Fibroblast of gingiva (primary cell): ENCODE results near the gene ZSCAN16.
"Not testable (repeated sequence)": the region's sequence is repeated elsewhere in the genome, so short reads cannot be mapped to it uniquely, and the experiment has no call there.

ENCODE experiments used
- DNase-seq: peaks from one replicate; pipeline ENCODE4 v3.0.0-alpha.2; 2011; ENCODE audit warnings: low read depth

Gene ZSCAN16

GRCh38 chr6:28124350-28124970 lies at the start of gene ZSCAN16:
ZSCAN16 (plus strand) TSS chr6:28124609; CDS start chr6:28125444, 835 bp downstream.
- peak; percentile 80 for DNase-seq

DNA sequence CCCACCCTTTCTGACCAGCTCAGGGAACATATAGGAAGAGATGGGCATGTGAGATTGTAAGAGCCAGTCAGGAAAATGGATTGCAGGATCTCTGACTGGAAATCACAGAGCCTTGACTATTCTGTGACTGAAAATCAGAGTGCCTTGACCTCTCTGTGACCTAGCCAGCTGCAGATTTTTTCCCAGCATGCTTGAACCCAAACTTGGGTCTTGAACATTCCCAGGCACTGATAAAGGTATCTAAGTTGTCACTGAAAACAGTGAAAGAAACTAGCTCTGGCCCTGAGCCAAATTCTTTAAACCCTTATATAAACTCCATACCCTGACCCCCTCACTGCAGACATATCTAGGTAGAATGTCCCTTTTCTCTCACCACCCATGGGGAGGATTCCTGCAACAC lies 46.4 kb upstream of the ZSCAN16 start:
- DNase-seq = no peak

DNA sequence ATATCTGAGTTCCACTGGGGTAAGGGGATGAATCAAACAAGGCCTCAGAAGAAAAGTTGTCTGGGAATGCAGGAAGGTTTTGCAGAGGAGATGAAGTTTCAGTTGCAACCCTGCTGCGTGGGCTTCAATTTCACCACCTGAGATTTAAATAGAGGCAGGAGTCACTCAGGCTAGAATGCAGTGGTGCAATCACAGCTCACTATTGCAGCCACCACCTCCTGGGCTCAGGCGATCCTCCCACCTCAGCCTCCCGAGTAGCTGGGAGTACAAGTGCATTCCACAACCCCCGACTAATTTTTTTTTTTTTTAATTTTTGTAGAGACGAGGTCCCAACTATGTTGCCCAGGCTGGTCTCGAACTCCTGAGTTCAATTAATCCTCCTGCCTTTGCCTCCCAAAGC lies 45.6 kb upstream of the ZSCAN16 start:
- no peak for DNase-seq

DNA sequence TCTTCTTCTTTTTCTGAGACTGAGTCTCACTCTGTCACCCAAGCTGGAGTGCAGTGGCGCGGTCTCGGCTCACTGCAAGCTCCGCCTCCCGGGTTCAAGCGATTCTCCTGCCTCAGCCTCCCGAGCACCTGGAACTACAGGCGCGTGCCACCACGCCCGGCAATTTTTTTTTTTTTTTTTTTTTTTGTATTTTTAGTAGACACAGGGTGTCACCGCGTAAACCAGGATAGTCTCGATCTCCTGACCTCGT lies 44.1 kb upstream of the ZSCAN16 start, which contains the start of gene ZNF165:
Gene ZNF165 (plus strand): TSS at position 188 of the 250 bp plus-strand sequence. CDS start 4,913 bp downstream, outside the sequence.
- not testable (repeated sequence) for DNase-seq

DNA sequence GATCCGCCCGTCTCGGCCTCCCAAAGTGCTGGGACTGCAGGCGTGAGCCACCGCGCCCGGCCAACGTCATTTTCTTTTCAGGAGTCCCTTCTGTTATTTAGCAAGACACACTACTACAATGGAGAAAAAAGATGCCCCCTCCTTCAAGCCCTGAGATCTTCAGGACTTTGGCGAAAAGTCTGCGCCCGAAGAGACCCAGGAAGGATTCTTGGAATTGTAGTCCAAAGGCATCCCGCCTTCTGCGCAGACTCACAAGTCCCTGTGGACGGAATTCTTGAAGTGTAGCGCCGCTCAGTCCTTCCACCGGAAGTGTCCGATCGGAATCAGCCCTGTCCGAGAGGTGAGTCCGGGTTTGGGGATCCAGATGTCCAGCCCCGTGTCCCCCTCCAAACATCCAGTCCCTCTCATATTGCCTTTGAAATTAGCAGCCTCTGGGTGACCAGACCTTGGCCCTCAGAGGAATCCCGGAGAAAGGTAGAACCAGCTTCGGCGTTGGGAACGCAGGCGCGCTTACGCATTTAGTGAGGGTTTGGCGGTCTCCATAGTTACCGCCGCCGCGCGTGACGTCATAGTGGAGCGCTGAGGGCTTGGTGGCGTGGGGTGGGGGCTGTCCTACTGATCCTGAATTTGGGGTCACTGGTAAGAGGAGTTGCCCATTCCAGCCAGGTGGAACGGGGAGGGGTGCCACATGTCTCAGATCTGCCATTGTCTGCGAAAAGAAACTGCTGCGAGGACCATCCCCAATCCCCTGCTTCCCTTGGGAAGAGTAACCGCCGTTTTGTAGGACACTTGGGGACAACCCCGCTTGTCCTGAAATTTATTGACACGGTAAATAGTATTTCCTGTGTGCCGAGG lies 43.6 kb upstream of the ZSCAN16 start:
- DNase-seq = peak; percentile 97

DNA sequence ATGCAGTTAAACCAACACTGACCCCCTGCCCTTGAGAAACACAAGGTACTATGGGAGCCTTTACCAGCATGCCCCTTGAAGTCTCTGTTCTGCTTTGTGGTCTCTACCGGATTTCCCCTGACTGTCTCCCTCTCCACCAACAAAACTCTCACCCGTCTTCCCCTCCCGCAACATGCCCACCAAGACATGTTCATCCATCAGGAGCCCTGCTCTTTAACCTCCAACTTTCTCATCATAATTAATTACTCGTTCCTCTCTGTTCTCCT lies 43.0 kb upstream of the ZSCAN16 start:
- no peak for DNase-seq

- no peak for DNase-seq
Measured at GRCh38 chr6:28082939-28083338, 41.5 kb upstream of the ZSCAN16 start.

DNA sequence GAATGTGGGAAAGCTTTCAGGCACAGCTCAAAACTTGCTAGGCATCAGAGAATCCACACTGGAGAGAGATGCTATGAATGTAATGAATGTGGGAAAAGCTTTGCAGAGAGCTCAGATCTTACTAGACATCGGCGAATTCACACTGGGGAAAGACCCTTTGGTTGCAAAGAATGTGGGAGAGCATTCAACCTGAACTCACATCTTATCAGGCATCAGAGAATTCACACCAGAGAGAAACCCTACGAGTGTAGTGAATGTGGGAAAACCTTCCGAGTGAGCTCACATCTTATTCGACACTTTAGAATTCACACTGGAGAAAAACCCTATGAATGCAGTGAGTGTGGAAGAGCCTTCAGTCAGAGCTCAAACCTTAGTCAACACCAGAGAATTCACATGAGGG lies 35.4 kb upstream of the ZSCAN16 start:
- DNase-seq = no peak

GRCh38 chr6:28090917-28091586 lies 33.4 kb upstream of the ZSCAN16 start:
- no peak for DNase-seq

DNA sequence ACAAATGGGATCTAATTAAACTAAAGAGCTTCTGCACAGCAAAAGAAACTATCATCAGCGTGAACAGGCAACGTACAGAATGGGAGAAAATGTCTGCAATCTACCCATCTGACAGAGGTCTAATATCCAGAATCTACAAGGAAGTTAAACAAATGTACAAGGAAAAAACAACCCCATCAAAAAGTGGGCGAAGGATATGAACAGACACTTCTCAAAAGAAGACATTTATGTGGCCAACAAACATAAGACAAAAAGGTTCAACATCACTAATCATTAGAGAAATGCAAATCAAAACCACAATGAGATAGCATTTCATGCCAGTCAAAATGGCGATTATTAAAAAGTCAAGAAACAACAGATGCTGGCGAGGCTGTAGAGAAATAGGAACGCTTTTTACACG lies 22.2 kb upstream of the ZSCAN16 start:
- not testable (repeated sequence) for DNase-seq

GRCh38 chr6:28102699-28103098 lies 21.7 kb upstream of the ZSCAN16 start:
- DNase-seq = not testable (repeated sequence)

DNA sequence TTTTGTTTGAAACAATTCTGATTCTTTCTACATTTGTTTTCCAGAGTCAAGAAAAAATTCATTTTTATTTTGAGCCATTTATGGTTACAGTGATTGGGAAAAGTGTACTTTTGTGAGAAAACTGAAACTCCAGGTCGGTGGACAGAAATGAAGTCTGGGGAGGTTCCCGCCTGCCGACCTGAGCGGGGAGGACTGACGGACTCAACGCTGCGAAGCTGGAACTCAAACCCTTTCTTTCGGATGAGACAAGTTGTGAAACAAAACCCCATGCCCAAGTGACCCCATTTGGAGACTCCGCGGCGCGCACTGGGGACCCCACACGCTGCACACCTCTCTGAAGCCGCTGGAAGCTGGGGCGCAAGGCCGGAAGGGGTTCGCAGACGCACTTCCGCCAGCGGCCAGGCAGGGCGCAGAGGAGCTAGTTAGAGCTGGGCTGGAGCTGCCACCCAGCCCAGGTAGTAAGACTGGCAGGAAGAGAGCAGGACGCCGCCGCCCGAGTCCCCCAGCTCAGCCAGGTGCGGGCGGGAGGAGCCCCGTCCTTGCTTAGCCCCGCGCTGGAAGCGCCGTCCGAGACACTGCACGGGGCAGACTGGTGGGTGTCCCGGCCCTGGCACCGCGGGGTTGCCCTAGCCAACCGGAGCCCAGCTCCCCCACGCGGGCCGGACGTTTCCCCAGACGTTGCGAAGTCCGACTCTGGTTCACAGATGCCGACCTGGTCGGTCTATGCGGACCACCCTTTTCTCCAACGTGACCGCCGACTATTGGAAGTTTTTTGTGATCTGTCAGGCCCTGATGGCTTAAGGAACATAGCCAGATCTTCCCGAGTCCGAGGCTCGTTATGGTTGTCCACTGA lies 19.8 kb upstream of the ZSCAN16 start:
- DNase-seq = peak; percentile 79

DNA sequence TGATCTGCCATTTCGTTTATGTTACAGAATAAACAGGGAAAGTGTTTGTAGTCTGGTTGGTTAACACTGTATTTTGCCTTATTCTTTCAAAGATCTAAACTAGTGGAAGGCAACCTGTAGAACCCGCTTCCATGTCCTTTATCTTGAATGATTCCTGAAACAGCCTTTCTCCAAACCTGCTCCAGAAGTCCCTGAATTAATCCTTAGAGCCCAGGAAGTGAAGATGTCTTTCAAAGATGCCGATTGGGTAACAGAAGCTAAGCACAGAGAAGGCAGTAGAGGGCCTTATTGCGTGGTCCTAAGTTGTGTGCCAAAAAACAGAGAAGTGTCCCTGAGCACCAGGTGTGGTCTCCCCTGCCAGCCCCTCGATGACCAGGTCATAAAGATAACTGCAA lies 19.2 kb upstream of the ZSCAN16 start:
- peak; percentile 4 for DNase-seq

DNA sequence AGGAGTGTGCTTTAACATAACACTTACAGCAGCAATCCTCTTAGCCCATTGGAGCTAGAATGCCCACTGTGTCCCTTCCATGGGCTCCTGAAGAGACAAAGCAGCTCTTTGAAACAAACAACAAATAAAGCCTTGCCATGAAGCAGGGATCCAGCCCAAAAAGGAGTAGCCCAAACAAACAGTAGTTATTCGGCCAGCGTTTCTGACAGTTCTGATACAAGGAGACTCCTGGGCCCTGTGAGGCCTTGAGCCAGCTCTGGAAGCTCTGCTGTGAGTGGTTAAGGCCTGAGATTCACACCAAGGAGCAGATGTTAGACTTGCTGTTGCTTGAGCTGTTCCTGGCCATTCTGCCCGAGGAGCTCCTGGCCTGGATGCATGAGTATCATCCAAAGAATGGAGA lies 16.9 kb upstream of the ZSCAN16 start:
- no peak for DNase-seq

DNA sequence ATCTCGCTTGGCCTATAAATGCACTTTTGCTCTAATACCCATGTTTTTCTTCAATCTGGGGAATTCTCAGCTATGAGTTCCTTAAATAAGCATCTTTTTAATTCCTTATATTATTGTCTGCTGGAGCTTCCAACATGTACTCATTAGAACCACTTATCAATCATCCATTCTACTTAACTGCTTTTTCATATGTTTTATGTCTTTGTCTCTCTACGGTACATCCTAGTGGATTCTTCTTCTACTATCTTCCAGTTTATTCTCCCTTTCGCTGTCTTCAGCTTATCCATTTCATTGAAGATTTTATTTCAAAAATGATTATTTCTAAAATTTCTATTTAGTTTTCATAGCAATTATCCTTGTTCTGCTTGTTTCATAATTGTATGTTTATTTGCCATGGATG lies 12.4 kb upstream of the ZSCAN16 start:
- no peak for DNase-seq

DNA sequence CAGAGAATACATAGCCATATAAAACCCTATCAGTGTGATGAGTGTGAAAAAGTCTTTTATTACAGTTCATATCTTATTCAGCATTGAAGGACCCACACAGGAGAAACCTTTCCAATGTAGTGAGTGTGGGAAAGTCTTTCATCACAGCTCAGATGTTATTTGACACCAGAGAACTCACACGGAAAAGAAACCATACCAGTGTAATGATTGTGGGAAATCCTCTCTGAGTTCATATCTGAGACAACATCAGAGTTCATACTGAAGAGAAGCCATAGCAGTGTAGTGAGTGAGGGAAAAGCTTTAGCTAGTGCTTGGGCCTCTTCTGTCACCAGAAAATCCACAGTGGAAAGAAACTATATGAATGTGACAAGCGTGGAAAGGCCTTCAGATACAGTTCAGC lies 8.6 kb upstream of the ZSCAN16 start:
- DNase-seq = no peak

DNA sequence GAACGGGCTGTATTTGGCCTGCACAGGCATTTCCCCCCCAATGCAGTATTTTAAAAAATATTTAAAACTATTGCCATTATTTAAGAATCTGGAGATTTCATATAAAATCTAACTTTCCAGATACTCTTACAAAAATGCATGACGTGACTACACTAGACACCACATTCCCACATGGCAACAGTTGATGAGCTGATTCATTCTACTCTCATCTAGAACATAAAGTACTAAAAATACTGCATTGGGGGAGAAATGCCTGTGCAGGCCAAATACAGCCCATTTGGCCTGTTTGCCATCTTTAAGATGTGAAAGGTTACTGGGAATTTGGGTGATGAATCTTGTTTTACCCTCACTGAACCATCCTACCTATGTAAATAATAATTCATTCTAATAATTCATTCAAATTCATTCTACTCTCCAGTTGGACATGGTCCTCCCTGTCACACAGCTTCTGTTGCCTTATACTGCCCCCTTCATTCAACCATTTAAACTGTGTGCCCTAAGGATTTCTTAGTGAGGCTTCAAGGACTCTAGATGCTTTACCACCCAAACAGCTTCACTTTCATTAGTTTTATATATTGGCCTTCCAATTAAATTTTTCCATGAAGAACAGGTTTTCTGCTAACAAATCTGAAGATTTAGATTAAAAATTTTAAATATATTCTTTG lies 6.9 kb upstream of the ZSCAN16 start:
- no peak for DNase-seq

DNA sequence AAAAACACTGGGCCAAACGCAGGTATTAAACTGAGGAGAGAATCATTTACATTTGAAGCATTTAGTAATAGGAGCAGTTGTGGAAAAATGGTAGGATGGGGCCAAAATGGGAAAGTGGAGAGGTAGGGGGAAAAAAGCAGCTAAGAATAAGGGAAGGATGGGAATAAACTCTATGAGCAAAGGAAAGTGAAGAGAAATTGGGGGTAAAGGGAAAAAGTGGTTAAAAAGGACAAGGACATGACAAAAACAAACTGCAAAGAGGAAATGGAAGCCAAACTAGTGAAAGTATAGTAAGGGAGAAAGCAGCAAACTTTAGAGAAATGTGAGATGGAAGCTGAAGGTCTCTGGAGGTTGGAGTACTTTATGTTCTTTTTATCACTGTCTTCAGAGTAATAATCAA lies 6.2 kb upstream of the ZSCAN16 start:
- DNase-seq = no peak

GRCh38 chr6:28121876-28122275 lies 2.5 kb upstream of the ZSCAN16 start:
- no peak for DNase-seq

DNA sequence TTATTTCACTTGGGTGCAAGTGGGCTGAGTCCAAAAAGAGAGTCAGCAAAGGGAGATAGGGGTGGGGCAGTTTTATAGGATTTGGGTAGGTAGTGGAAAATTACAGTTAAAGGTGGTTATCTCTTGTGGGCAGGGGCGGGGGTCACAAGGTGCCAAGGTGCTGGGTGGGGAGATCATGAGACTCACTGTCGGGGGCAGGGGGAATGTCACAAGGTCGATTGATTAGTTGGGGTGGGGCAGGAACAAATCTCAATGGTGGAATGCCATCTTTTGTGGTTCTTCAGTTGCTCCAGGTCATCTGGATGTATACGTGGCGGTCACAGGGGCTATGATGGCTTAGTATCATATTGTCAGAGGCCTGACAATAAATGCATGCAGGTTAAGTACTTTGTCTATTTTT lies 2.1 kb upstream of the ZSCAN16 start:
- not testable (repeated sequence) for DNase-seq

- DNase-seq = no peak
Measured at GRCh38 chr6:28124971-28125353, 553 bp downstream of the ZSCAN16 start.

DNA sequence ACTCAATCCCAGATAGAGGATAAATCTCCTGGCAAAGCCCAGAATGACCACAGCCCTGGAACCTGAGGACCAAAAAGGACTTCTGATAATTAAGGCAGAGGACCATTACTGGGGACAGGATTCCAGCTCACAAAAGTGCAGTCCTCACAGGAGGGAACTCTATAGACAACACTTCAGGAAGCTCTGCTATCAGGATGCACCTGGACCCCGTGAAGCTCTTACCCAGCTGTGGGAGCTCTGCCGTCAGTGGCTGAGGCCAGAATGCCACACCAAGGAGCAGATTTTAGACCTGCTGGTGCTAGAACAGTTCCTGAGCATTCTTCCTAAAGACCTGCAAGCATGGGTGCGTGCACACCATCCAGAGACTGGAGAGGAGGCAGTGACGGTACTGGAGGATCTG lies 992 bp downstream of the ZSCAN16 start:
- DNase-seq = no peak
